HuH-7 (cell line): ENCODE measurements around the gene ERC1.
"Not testable (repeated sequence)": the region's sequence is repeated elsewhere in the genome, so short reads cannot be mapped to it uniquely, and the experiment has no call there.

ENCODE experiments used
- DNase-seq: peaks from one replicate; pipeline ENCODE4 v3.0.0; 2011; ENCODE audit warnings: low spot score

The ERC1 gene

GRCh38 chr12:1073652-1074051, 82.6 kb downstream of the ERC1 start:
- no peak for DNase-seq

- no peak for DNase-seq
Measured at GRCh38 chr12:1077036-1077803, 86.2 kb downstream of the ERC1 start.

- DNase-seq, result no peak
Measured at GRCh38 chr12:1078002-1078401, 87.0 kb downstream of the ERC1 start.

GRCh38 chr12:1080520-1081223, 89.6 kb downstream of the ERC1 start:
- no peak for DNase-seq

GRCh38 chr12:1083151-1083888, 92.3 kb downstream of the ERC1 start:
- DNase-seq, result no peak

- no peak for DNase-seq
Measured at GRCh38 chr12:1083889-1084262, 92.9 kb downstream of the ERC1 start.

- DNase-seq, result no peak
Measured at GRCh38 chr12:1091350-1091749, 100.3 kb downstream of the ERC1 start.

- peak; percentile 30 for DNase-seq
Measured at GRCh38 chr12:1093166-1093751, 102.2 kb downstream of the ERC1 start.

- DNase-seq, result no peak
Measured at GRCh38 chr12:1094714-1095113, 103.7 kb downstream of the ERC1 start.

- no peak for DNase-seq
Measured at GRCh38 chr12:1099158-1099557, 108.1 kb downstream of the ERC1 start.

GRCh38 chr12:1099618-1100017, 108.6 kb downstream of the ERC1 start:
- not testable (repeated sequence) for DNase-seq

- DNase-seq, result no peak
Measured at GRCh38 chr12:1102115-1102514, 111.1 kb downstream of the ERC1 start.

GRCh38 chr12:1102791-1103450, 111.9 kb downstream of the ERC1 start:
- DNase-seq, result no peak

GRCh38 chr12:1103632-1104031, 112.6 kb downstream of the ERC1 start:
- no peak for DNase-seq

- DNase-seq, result no peak
Measured at GRCh38 chr12:1104088-1104800, 113.2 kb downstream of the ERC1 start.

GRCh38 chr12:1107669-1108068, 116.6 kb downstream of the ERC1 start:
- DNase-seq, result no peak

- DNase-seq, result no peak
Measured at GRCh38 chr12:1108276-1108675, 117.3 kb downstream of the ERC1 start.

- DNase-seq, result no peak
Measured at GRCh38 chr12:1115484-1116231, 124.6 kb downstream of the ERC1 start.

GRCh38 chr12:1117371-1117770, 126.3 kb downstream of the ERC1 start:
- DNase-seq, result no peak

- peak; percentile 19 for DNase-seq
Measured at GRCh38 chr12:1117970-1118563, 127.0 kb downstream of the ERC1 start.
